NCI-H1436 treated with DMSO at 0.1 percent for 48 hours (cell line): ENCODE data around the gene TECPR2.

Source experiments
- DNase-seq: peaks from one replicate; lab custom pipeline; 2025; lab: John Stamatoyannopoulos, UW

Gene TECPR2

DNA sequence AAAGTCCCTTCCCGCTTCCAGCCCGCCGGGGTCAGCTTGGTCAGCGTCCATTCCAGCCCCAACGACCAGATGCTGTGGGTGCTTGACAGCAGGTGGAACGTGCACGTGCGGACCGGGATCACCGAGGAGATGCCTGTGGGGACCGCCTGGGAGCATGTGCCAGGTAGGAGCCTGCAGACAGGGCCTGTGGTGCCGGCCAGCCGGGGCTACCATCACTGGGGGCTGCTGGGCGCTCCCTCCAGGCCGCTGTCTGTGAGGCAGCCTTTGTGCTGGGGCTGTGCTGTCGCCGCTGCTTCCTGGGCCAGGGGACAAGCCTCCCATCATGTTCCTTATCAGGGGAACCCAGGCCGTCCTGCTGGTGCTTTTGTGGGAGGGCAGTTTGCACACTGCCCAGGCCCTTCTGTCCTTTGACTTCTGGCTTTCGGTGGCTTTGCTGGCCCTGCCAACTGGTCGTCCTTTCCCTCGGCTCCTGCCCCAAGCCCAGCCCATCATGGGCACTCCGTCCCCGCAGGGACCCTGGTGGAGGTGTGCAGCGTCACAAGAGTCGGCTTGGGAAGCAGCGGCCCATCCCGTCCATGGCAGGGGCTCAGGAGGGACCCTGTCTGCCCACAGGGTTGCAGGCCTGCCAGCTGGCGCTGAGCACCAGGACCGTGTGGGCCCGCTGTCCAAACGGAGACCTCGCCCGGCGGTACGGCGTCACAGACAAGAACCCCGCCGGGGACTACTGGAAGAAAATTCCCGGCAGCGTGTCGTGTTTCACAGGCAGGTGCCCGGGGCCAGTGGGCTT is 134.4 kb downstream of the TECPR2 start:
- DNase-seq: no peak

DNA sequence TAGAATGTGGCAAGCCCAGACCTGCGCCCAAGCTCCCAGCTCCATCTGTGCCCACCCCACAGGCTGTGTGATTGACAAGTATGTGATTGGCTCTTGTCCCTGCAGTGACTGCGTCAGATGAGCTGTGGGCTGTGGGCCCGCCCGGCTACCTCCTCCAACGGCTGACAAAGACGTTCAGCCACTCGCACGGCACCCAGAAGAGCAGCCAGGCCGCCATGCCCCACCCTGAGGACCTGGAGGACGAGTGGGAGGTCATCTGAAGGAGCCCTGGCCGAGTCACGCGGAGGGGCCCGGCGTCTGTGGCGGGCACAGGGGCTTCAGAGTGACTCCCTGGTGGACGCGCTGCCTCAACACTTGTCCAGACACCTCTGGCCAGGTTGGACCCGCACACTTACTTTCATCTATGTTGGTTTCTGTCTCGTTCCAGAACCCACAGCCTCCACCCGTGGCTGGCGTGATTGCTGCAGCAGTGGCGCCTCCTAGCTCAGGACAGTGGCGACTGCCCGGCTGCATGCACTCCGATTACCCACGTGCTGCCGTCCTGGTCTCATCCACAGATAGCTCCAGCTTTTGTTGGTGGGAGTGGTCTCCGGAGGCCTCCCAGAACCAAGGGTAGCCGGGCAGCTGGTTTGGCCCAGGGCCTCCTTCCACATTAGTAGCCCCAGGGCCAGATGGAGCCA is 135.4 kb downstream of the TECPR2 start:
- DNase-seq: no peak

DNA sequence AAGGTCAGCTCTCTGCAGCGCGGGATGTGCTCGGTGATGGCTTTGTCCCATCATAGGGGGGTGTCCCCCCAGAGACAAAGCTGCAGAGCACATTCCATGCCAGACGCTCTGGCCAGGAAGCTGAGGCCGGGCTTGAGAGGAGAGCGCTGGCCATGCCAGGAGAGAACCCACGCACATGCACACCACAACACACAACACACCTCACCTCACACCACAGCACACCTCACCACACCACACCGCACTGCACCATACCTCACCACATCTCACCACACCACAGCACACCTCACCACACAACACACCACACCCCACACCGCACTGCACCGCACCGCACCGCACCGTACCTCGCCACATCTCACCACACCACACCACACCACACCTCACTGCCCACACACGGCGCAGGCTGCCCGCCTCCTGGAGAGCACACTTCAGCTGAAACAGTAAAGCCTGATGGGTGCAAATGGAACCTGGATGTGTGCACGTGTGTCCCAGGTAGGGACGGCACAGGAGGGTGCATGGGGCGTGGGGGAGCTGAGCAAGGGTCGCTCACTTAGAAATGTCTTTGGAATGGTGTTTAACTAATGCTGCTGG is 136.0 kb downstream of the TECPR2 start:
- DNase-seq: no peak

DNA sequence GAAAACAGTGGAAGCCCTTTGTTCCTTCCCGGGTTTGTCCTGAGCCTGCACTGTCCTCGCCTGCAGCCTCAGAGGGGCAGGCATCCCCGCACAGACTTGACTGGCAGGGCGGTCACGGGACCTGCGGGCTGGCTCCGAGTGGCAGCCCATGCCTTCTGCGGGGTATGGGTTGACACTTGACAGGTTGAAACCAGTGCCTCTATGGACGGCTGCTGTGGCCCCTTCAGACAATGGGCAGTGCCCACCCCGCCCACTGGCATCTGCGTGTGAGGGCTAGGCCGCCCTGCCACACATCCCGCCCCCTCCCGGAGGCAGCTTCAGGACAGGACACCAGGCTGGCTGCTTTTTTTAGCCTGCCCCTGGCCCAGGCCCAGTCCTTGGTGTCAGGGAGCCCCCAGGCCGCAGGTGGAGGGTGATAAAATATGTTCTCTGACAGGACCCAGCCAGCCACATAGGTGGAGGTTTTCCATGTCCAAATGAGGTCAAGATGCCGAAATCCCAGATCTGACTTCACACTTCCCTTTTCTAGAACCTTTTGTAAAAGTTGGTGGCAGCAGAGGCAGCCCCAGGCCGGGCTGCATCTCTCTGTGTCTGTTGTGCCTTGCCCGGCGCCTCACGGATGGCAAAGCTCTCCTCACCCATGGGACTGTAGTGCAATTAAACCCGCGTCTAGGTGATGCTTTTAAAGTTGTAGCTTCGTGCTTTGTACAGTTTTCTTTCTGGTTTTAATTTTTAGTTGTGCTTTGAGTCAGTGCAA is 136.8 kb downstream of the TECPR2 start:
- no peak for DNase-seq

DNA sequence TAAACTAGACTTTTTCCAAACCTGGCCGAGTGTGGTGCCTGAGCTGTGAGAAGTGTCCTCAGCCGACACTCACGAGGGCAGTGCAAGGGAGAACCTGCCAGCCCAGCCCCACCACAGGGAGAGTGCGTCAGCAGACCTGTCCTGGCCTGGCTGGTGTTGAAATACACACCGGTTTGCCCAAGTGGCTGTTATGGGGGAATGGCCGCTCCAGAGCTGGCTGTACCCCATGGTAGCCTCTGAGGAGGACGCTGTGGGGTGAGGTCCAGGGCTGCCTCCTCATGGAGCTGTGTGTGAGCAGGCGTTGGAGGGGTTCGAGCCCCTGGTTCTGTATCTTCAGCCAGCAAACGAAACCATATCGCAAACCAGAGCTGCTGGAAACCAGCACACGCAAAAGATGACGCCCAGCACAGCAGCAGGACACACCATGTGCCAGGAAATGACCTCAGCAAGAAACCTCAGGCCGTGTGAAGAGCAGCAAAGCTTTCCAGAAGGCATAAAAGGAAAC is 137.5 kb downstream of the TECPR2 start:
- no peak for DNase-seq

DNA sequence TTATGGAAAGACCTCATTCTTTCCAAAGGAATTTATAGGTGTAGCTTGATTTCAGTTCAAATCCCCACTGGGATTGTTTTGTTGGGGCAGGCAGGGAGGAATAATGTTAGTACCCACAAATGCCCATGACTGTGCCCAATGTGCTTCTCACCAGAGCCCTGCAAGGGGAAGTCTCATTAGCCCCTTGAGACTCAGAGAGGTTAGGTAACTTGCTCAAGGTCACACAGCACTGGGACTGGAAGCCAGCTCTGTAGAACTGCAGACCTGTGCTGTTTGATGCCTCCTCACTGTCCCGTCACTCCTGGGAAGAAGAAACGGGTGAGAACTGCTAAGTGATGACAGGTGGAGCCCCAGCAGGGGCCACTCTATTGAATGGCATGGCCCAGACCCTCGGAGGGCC is 138.0 kb downstream of the TECPR2 start:
- no peak for DNase-seq

DNA sequence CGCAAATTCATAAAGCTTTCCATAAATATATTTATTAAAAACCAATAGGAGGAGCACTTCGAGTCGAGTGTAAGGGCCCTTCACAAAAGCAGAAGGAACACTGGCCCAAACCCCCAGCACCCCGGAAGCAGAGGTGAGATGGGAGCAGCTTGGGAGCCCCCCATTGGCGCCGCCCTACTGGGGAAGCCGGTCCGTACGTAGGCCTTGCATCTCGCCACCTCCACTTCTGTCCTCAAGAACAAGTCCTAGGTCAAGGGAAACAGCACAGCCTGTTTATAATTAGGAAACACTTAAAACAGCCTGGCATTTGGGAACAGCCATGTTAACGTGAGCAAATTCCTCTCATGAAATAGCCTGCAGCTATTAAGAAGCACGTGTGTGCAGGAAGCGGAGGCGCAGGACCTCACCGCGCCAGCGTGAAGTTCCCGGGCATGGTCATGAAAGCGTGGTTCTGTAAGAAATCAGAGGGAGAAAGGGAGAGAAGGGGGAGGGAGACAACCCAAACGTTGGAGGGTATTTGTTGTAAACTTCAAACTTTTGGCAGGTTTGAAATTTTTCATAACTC is 139.1 kb downstream of the TECPR2 start:
- DNase-seq: no peak

DNA sequence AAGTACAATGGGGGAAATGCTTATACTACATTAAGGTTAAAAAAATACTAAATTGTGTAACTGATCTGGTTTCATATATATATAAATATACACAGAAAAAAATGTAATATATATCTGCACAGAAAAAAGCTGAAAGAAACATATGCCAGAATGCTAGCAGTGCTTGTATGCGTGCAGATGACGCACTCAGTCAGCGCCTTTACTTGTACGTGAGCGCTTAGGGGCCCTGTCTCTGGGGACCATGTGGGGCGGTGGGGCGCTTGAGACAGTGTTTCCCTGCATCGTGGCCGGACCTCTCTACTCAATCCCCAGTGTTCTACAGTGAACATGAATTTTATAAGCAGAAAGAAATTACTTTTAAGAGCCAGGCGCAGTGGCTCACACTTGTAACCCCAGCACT is 139.8 kb downstream of the TECPR2 start:
- no peak for DNase-seq

DNA sequence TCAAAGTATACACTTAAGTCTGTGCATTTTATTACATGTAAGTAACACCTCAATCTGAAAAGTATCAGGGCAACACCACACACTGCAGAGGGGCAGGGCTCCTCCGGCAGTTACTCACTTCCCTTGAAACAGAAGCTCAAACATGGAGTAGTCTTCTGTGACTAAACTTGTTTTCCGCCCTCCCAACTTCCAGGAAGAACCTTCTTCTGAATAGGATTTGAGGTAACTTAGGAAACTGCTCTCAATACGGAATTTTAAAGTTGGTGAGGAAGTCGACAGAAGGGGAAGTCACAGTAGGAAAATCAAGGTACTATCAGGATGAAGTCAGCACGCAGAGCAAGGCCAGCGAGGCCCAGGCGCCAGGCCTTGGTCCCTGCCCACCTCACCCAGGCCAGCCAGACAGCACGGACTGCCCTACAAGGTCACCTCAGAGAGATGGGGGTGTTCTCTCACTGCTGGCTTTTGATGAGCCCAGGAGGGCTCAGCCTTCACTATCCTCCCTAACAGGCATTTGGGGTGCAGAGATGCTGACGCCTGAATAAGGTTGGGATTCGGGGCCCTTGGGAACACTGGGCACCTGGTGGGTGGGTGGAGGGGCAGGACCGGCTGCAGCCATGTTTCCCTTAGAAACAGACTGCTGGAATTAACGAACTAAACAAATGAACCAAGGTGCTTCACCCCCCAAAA is 141.0 kb downstream of the TECPR2 start:
- no peak for DNase-seq

DNA sequence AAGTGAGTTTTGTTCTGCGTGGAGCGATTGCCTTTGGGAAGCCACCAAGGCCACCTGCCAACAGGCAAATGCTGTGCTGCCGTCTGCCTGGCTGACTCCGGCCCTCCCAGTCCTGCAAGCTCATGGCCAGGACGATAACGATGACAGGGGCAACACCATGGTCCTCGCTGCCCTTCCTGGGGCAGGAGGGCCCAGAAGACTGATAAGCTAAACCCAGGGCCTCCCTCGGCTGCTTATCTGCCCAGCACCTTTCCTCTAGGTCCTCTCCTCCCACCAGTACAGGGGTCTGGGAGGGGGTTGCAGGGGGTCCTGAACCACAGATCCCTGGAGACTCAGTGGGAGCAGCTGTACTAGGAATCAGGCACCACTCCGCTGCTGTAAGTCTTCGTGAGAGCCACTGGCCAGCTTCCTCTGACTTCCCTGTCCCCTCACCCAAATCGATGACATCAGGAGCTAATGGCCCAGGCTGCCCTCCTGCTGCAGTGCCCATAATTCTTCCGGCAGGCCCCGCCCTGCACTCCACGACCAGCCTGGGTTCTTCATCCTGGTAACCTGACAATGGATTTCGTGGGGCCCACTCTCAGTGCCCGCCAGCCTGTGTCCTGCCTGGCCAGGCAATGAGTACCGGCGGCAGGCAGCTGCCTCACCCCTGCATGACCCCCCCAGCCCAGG is 141.7 kb downstream of the TECPR2 start:
- no peak for DNase-seq

DNA sequence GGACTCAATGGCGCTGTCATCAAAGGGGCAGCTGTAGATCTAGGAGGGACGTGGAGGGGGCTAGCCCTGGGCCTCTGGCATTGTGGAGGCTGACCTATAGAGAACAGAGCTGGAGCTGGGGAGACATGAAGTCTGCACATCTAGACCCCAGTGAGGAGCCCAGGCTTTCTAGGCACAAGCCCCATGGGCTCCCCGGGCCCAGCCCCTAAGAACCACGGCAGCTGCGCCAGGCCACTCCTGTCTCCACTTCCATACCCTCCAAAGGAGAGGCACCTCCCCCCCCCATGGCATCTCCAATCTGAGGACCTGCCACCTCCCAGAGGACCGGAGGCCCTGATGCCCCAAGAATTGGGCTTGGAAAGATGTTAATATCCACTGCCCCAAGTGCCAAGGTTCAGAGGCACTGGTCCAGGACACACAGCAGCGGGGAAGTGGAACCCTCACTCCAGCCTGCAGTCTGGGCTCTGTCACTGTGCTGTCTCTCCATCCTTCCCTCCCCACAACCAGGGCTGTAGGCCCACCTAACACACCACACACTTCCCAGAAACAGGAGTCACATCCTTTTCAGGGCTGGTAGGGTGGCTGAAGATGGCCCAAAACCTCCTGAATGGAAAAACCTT is 142.4 kb downstream of the TECPR2 start:
- no peak for DNase-seq

DNA sequence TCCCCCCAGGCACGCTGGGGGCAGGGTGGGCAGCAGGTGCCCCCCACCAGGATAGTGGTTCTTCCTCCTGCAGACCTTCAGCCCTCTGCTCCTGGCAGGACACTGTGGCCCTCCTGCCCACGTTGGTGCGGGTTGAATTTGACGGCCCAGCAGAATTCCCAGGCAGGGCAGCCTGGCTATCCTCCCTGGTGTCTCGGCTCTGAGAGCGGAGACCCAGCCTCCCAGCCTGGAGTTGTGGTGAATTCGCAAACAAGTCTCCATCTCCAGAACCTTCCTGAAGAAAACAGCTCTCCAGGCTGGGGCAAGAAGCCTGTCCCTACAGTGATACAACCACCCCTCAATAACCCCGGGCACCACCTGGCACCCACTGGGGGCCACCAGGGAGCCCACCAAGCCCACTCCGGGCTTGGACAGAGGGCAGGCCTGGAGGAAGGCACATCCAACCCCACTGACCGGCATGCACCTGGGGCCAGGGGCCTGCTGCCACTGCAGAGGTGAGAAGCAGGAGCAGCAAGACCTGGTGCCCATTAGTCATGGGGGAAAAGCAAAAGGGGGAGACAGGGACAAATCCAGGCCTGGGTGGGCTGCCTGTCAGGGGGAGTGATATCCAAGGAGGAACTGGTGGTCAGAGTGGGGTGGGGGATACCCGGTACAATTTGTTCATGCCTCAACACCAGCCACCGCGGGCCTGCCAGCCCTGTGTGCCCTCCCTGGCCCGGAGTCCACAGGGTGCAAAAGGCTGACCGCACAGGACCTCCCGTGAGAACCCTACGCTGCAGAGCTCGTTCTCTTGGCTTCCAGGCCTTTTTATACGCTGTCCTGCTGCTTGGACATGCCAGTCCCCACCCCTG is 143.3 kb downstream of the TECPR2 start:
- DNase-seq: no peak

DNA sequence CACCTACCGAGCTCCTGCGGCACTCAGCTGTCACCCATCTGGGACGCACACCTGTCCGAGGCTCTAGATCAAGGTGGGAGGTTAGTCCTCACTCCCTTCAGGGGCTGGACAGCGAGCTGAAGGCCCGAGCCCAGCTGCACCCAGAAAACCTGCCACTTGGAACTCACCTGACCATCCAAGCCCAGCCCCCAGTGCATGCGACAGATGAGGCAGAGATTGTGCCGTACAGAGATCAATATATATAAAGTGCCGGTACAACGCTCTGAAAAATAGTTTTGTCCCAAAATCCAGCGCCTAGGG is 143.8 kb downstream of the TECPR2 start:
- DNase-seq: no peak

DNA sequence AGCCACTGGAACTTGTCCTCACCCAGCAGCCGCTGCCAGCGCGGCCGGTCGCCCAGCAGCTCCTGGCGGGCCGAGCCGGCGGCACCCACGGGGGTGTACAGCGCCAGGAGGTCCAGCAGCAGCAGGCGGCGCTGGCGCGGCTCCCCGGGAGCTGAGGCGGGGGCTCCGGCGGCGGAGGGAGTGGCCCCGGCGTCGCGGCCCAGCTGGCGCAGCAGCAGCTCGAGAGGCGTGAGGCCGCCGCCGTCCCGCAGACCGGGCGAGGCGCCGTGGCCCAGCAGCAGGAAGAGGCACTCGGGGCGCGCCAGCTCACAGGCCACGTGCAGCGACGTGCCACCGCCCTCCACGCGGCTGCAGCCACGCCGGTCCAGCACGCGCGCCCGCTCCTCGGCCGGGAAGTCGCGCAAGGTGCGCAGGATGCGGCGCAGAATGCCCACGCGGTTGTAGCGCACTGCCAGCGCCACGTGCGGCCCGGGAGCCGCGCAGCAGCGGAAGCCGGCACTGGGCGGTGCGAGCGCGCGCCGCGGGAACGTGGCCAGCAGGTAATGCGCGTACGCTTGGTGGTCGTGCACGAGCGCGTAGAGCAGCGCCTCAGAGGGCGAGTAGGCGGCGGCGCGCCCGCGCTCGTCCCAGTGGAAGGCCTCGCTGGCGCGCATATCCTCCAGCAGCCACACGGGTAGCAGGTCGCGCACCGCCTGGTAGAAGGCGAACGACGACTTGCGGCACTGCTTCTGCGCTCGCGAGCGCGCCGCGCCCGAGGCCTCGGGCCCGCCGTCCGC is 144.5 kb downstream of the TECPR2 start:
- no peak for DNase-seq

DNA sequence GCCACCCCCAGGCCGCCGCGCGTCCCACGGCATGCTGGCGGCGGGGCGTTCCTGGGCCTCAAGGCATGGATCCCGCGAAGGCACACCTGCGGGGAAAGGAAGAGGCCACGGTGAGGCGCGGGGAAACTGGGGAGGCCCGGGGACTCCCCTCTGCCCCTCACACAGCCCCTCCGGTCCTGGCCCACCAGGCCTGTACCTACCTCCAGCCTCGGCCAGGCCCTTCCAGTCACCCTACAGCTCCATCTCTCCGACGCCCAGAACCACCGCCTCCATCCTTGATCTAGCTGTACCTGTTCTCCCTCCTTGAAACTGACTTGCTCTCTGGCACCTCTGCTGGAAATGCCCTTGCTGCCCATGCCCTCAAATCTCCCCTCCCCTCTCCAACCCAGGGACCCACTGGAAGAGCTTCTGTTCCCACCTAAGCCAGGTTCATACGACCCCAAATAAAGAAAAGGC is 145.1 kb downstream of the TECPR2 start:
- no peak for DNase-seq

DNA sequence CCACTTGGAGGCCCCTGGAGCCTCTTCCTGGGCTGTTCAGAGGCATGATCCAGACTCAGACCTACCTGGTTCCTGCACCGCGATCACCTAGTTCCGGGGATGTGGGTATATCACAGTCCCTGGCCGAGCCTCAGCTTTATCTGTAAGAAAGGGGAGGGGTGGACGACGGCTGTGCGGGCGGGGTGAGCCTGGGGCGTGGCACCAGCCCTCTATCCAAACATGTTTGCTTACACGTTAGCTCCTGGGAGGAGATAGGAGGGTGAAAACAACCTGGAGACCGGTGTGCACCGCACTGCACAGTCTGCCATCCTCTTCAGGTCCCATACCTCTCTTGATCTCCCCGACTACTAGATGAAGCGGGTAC is 145.7 kb downstream of the TECPR2 start:
- DNase-seq: no peak

DNA sequence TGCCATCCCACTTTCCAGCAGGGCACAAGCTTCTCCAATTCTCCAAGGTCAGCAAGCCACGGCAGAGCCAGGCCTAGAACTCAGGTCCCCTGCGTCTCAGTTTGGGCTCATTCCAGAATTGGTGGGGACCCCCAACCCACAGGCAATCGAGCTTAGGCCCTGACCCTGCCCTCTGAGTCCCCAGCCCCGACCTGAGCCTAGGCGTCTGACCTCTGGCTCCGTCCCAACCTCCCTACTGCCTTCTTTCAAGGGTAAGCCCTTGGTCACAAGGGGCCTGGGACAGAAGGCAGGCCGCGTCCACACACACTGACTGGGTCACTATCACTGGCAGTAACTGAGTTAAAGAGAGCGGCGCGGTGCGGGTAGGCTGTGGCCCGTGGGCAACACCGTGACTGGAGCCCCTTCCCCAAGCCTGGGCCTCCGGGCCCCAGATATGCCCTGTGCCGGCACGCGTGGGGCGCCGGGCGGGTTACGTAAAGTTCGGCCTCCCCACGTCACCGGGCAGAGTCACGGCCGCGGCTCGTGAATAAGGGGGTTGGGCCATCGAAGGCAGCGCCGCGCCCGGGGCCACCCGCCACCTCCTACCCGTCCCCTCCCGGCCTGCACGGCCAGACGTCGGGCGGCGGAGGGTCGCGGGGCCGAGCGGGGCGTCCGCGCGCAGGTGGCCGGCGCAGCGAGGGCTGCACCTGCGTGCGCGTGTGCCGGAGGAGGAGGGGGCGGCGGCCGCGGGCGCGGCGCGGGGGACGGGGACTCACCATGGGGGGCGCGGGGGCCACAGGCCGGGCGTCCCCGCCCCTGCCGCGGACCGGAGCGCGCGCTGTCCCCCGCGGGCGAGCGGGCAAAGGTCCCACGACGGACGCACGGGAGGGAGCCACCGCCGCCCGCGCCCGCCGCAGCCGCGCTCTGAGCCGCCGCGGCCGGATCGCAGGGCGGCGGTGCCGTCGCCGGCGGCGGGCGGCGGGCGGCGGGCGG is 146.3 kb downstream of the TECPR2 start:
- no peak for DNase-seq
